Measurements from ENCODE around the gene APLN. TPM values are rescaled to one million over a fixed set of nuclear protein-coding genes. Genes with fewer than 3 reads are reported as not detected.

APLN gene
- 1.2 and 1.3 TPM in 2 replicates for total RNA-seq
- long read RNA-seq, result 0 reads

GRCh38 chrX:129654652-129655546, at the start of gene APLN:
APLN (minus strand) TSS chrX:129654956; CDS start chrX:129654630, 326 bp downstream.
- Mint-ChIP-seq H3K27me3 (ENCODE audit: low read depth) (peaks cover 38% of the 10 kb centered on the region), H3K4me3 (peak within 1 kb of the TSS; percentile 81), H3K4me1 (no peaks in the 10 kb centered on the region), H3K36me3 (ENCODE audit: low read depth) (no peaks in the 10 kb centered on the region), H3K9me3 (peaks cover 2% of the 10 kb centered on the region), H3K27ac (ENCODE audit: unreplicated experiment) (no peak within 1 kb of the TSS)
- TF ChIP-seq, protein P1, sequence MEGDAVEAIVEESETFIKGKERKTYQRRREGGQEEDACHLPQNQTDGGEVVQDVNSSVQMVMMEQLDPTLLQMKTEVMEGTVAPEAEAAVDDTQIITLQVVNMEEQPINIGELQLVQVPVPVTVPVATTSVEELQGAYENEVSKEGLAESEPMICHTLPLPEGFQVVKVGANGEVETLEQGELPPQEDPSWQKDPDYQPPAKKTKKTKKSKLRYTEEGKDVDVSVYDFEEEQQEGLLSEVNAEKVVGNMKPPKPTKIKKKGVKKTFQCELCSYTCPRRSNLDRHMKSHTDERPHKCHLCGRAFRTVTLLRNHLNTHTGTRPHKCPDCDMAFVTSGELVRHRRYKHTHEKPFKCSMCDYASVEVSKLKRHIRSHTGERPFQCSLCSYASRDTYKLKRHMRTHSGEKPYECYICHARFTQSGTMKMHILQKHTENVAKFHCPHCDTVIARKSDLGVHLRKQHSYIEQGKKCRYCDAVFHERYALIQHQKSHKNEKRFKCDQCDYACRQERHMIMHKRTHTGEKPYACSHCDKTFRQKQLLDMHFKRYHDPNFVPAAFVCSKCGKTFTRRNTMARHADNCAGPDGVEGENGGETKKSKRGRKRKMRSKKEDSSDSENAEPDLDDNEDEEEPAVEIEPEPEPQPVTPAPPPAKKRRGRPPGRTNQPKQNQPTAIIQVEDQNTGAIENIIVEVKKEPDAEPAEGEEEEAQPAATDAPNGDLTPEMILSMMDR (conservative IDR thresholded peaks at IDR 0.05), result no peak
- DNase-seq (ENCODE audit: low read depth, low spot score), result no peak

DNA sequence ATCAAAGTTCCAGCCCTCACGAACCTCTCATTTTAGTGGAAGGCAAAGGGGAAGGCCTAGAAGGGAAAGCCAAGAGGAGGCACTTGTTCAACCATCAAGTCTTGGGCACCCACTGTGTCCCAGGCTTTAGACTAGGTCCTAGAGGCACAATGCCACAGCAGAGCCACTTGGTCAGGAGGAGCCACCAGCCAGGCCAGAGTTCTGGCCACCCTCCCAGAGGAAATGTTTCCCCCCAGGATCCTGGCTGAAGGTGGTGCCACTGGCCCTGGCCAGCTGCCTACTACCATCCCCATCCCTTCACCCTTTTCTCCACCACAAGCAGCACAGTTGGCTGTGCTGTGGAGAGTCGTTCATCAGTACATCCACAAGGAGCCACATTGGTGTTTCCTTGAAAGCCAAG, 49.7 kb upstream of the APLN start:
- DNase-seq (ENCODE audit: low read depth, low spot score), result no peak
- TF ChIP-seq, protein P1 (conservative IDR thresholded peaks at IDR 0.05), result no peak
- Mint-ChIP-seq H3K4me1 (no peaks in the 10 kb centered on the region), H3K9me3 (peaks cover 18% of the 10 kb centered on the region), H3K27ac (ENCODE audit: unreplicated experiment) (no peak overlapping the region), H3K36me3 (ENCODE audit: low read depth) (peaks cover 5% of the 10 kb centered on the region), H3K27me3 (ENCODE audit: low read depth) (no peaks in the 10 kb centered on the region), H3K4me3 (no peak overlapping the region)

DNA sequence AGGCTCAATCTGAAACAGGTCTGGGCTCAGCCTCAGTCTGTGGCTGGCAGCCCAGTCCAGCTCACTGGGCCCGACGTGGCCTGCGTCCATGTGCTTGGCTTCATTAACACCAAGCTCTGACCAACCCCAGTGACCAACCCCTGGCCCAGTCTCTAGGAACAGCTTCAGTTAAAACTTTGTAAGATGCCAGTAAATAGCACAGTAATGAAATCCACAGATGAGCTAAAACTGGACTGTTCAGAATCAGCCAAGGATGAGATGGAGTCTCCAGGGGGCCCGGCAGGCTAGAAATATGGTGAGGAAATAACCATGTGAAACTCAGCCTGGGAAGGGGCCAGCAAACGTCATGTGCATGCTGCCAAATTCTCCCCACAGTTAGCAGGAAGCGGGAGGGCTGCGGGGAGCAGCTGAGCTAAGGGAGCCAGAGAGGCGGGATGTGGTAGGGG, 46.9 kb upstream of the APLN start:
- Mint-ChIP-seq H3K36me3 (ENCODE audit: low read depth) (no peaks in the 10 kb centered on the region), H3K4me1 (no peaks in the 10 kb centered on the region), H3K4me3 (no peak overlapping the region), H3K27me3 (ENCODE audit: low read depth) (no peaks in the 10 kb centered on the region), H3K9me3 (no peaks in the 10 kb centered on the region), H3K27ac (ENCODE audit: unreplicated experiment) (no peak overlapping the region)
- no peak for DNase-seq (ENCODE audit: low read depth, low spot score)
- TF ChIP-seq, protein P1 (conservative IDR thresholded peaks at IDR 0.05), result no peak

DNA sequence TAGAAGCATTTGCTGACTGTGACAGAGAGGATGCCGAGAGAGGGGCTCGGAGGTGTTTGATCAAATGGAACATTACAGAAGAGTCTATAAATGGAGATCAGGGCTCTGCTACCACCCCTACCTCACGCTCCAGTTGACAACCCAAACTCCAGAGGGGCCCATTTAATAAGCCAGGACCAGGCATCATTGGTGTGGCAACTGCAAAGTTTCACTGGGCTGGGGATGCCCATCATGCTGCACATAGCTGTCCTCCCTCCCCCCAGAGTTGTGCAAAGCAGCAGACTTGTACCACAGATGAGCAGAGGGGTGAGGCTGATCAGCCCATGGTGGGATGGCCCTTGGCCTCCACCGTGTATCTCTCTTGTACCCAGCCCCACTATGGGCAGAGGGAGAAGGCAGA, 45.8 kb upstream of the APLN start:
- H3K27ac Mint-ChIP-seq (ENCODE audit: unreplicated experiment), result no peak overlapping the region
- no peaks in the 10 kb centered on the region for H3K27me3 Mint-ChIP-seq (ENCODE audit: low read depth)
- no peak for DNase-seq (ENCODE audit: low read depth, low spot score)
- no peaks in the 10 kb centered on the region for H3K9me3 Mint-ChIP-seq
- no peaks in the 10 kb centered on the region for H3K36me3 Mint-ChIP-seq (ENCODE audit: low read depth)
- TF ChIP-seq, protein P1 (conservative IDR thresholded peaks at IDR 0.05), result no peak
- H3K4me3 Mint-ChIP-seq, result no peak overlapping the region
- no peaks in the 10 kb centered on the region for H3K4me1 Mint-ChIP-seq

DNA sequence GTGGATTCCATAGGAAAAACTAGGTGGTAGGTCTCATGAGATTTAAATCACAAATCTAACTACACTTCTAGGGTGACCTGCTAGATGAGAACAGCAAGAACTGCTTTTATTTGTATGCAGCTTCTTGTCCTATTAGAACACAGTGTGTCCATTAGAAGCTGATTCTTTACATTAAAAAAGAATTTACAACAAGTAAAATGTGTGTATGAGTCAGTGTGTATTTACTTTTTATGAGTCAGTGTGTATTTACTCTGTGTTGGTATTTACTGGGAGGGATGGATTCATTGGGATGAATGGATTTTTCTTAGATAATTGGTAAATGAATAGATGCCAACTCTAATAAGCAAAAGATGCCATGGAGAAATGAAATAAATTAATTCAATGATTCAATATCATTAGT, 43.4 kb upstream of the APLN start:
- DNase-seq (ENCODE audit: low read depth, low spot score), result no peak
- H3K27me3 Mint-ChIP-seq (ENCODE audit: low read depth), result no peaks in the 10 kb centered on the region
- H3K9me3 Mint-ChIP-seq, result peaks cover 4% of the 10 kb centered on the region
- H3K27ac Mint-ChIP-seq (ENCODE audit: unreplicated experiment), result no peak overlapping the region
- no peak overlapping the region for H3K4me3 Mint-ChIP-seq
- H3K36me3 Mint-ChIP-seq (ENCODE audit: low read depth), result no peaks in the 10 kb centered on the region
- H3K4me1 Mint-ChIP-seq, result no peaks in the 10 kb centered on the region
- TF ChIP-seq, protein P1 (conservative IDR thresholded peaks at IDR 0.05), result no peak
